ENCODE data around the gene KRTAP4-6.
"Not testable (repeated sequence)": the region's sequence is repeated elsewhere in the genome, so short reads cannot be mapped to it uniquely, and the experiment has no call there.

Gene KRTAP4-6

GRCh38 chr17:41145261-41145660, 4.9 kb upstream of the KRTAP4-6 start:
- no peak for DNase-seq

- no peak for DNase-seq
Observed at GRCh38 chr17:41144846-41145245, 4.5 kb upstream of the KRTAP4-6 start.

DNA sequence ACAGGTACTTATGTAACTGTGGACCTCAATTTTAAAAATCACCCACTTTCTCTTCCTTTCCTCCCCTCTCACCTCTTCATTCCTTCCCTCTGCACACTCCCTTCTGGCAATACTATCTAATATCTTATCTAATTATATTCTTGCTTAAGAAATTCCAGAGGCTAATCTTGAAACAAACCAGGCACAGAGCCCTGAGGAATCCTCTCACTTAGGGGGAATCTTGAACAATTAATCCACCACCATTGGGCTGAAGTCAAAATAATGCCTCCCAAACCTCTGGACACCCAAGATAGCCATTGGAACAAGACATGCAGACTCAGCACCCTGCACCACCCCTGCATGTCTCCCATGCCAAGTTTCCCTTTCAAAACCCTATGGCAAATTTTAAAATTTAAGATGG, 1.0 kb upstream of the KRTAP4-6 start:
- no peak for DNase-seq

DNA sequence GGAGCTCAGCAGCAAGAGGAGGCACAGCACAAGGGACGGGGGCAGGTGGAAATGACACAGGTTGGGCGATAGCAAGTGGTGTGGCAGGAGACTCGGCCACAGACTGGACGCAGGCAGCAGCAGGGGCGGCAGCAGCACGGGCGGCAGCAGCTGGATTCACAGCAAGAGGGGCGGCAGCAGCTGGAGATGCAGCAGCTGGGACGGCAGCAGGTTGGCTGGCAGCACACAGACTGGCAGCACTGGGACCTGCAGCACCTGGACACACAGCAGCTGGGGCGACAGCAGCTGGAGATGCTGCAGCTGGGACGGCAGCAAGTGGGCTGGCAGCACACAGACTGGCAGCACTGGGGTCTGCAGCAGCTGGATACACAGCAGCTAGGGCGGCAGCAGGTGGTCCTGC, 479 bp downstream of the KRTAP4-6 start:
- not testable (repeated sequence) for DNase-seq

GRCh38 chr17:41133880-41134735, 6.2 kb downstream of the KRTAP4-6 start:
- DNase-seq = no peak

GRCh38 chr17:41131979-41132378, 8.4 kb downstream of the KRTAP4-6 start:
- no peak for DNase-seq

GRCh38 chr17:41127371-41127770, 13.0 kb downstream of the KRTAP4-6 start:
- no peak for DNase-seq

GRCh38 chr17:41126412-41126811, 13.9 kb downstream of the KRTAP4-6 start:
- no peak for DNase-seq

DNA sequence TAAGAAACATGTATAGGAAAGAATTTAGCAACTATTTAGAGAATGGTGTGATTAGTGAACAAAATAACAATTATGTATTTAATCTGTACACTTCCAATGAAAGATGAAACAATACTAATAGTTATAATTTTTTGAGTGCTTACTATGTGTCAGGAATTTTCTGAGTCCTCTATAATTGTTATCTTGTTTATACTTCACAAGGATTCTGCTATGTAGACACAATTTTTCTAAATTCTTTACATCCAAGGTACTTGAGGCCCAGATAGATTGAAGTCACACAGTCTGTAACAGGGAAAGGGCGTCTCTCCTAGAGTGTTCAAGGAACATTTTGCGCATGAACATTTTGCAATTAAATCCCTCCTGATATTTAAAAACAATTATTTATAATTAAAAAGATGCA, 15.3 kb downstream of the KRTAP4-6 start:
- DNase-seq = no peak

GRCh38 chr17:41123991-41124371, 16.4 kb downstream of the KRTAP4-6 start, which contains the start of gene KRTAP4-12:
KRTAP4-12 (minus strand) TSS chr17:41124182; CDS start chr17:41124122, 60 bp downstream.
- DNase-seq = not testable (repeated sequence)

GRCh38 chr17:41123292-41123990, 16.9 kb downstream of the KRTAP4-6 start:
- not testable (repeated sequence) for DNase-seq

DNA sequence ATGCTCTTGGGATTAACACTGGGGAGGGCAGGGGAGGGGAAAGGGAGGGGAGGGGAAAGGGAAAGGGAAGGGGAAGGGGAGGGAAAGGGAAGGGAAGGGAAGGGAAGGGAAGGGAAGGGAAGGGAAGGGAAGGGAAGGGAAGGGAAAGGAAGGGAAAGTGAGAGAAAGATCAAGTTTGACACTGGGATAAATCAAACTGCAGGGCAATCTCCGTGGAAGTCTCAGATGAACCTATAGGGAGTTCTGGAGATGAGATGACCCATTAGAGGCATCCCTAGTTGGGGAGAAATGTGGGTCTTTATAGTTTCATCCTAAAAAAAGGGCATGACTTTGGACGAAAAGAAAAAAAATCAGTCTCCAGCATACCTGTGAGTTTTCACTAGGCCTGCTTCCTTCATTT, 18.6 kb downstream of the KRTAP4-6 start:
- DNase-seq = no peak

DNA sequence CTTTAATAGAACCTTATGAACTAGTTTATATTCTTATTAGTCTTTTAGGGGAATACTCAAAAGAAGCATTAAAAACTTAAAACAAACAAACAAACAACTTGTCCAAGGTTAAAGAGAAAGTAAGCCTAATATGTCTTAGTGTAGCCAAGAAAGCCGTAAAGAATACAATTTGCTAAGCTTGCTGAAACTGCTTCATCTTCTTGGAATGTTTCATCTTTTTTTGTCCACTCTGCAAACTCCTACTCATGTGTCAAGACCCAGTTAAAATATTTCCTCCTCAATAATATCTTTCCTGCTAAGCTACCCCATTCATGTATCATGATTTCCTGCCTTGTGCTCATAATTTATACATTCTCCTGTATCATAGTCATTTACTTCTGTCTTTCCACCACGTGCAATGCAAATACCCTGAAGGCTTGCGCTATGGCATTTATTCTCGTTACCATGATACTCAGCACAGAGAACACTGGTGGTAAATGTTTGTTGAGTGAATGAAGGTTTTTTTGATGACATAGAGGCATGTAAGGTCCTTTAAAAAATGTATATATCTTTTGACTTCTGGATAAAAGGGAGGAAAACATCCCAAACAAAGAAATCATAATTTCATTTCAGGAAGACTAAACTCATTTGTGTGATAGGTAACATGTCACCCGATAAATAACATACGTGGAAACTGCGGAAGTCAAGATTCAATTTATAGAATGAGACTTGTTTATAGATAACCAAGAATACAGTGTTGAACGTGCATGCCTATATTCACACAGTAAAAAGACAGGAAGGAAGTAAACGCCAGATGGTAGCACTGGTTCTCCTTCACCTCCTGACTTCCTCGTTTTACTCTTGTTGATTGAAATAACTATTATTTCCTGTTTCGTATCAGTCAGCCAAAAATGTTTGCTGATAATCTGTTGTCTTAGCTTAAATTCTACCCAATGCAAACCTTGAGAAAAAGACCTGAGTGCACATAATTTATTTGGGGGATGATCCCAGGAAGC, 20.4 kb downstream of the KRTAP4-6 start:
- not testable (repeated sequence) for DNase-seq

- DNase-seq = no peak
Observed at GRCh38 chr17:41118721-41119120, 21.6 kb downstream of the KRTAP4-6 start.

- not testable (repeated sequence) for DNase-seq
Observed at GRCh38 chr17:41117846-41118386, 22.4 kb downstream of the KRTAP4-6 start, which contains the start of gene KRTAP4-11. KRTAP4-11 (minus strand) TSS chr17:41118373; CDS start chr17:41118315, 58 bp downstream.

DNA sequence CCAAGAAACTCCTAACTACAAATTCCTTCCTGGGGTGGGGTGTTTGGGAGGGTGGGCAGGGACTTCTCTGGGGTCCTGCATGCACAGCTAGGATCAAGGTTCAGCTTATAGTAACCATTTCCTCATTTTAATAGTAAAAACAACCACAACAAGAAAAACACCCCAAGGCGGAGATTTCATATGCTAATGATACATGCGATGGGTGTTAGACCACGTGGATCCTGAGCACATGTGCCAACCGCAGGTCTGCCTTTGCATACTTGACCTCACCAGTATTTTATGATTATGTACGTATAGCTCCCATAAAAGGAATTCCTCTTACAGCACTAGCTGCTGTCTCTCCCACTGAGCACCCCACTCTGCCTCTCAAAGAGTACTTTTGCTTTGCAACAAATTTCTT, 24.0 kb downstream of the KRTAP4-6 start:
- DNase-seq = no peak

GRCh38 chr17:41111151-41111885, 29.0 kb downstream of the KRTAP4-6 start:
- no peak for DNase-seq

GRCh38 chr17:41108728-41109386, 31.5 kb downstream of the KRTAP4-6 start:
- DNase-seq = not testable (repeated sequence)

DNA sequence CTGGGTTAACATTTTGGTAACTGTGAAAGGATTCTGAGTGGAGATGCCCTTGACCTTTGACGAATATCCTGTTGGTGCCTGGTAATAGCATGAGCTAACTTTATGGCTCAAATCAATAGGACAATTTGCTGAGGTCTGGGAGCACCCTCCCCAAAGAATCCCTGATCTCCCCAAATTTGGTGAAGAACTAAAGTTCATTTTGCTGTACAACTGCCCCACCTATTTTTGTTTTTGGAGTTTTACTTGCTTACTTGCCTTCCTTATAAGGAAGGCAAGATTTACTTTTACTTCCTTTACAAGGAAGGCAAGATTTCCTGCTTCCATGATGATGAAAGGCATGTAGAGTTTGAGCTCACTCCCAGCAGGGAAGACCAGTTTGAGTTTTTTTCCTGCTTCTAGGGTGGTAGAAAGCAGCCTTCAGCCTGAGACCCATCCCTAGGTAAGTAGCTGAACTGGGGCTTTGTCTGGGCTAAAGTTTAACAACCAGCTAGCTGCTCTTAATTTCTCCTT, 32.3 kb downstream of the KRTAP4-6 start:
- no peak for DNase-seq

DNA sequence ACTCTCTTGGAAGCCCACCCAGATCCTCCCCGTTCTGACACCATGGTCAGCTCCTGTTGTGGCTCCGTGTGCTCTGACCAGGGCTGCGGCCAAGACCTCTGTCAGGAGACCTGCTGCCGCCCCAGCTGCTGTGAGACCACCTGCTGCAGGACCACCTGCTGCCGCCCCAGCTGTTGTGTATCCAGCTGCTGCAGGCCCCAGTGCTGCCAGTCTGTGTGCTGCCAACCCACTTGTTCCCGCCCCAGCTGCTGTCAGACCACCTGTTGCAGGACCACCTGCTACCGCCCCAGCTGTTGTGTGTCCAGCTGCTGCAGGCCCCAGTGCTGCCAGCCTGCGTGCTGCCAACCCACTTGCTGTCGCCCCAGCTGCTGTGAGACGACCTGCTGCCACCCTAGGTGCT, 35.0 kb downstream of the KRTAP4-6 start, which contains the start of gene KRTAP4-9:
Gene KRTAP4-9 (plus strand): TSS at position 43 of the 400 bp plus-strand sequence. CDS start 0 bp downstream, at position 43.
- not testable (repeated sequence) for DNase-seq
